ENCODE results near the gene DLG5.
"Not testable (repeated sequence)": the region's sequence is repeated elsewhere in the genome, so short reads cannot be mapped to it uniquely, and the experiment has no call there.

Gene DLG5

DNA sequence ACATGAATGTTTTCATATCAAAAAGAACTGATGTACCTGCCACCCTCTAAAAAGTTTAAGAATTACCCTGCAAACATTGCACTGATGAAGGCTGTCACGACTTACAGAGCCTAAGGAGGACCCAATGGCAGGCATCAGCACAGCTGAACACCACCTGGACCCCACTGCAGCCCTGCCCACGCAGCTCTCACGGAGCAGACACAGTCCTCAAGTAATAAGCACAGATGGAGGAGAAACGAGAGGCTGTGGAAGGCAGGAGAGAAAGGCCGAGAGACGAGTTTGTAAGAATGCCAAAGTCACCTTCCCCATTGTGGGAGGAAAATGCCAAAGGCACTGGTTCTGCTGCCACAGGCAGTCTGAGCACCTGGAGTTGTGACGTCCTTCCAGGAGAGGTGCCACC is 135.0 kb downstream of the DLG5 start:
- no peak for DNase-seq

- no peak for DNase-seq
Measured at GRCh38 chr10:77789861-77790260, 136.7 kb downstream of the DLG5 start.

DNA sequence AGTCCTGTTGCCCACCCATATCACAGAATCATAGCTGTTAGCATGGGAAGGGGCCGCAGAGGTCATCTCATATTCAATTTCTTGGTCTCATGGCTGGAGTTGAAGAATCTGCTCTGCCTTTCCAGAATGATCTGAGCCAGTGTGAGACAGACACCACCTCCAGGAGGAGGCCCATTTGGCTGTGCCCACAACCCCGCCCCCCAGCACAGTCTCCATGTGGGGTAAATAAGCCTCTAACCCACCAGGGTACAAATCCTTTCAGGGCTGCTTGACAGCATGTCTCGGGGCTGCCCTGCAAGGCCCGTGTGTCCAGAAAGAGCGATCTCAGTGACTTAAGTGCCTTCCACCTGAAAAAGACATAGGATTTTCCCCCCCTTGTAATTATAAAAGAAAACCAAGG is 137.5 kb downstream of the DLG5 start:
- DNase-seq = no peak

DNA sequence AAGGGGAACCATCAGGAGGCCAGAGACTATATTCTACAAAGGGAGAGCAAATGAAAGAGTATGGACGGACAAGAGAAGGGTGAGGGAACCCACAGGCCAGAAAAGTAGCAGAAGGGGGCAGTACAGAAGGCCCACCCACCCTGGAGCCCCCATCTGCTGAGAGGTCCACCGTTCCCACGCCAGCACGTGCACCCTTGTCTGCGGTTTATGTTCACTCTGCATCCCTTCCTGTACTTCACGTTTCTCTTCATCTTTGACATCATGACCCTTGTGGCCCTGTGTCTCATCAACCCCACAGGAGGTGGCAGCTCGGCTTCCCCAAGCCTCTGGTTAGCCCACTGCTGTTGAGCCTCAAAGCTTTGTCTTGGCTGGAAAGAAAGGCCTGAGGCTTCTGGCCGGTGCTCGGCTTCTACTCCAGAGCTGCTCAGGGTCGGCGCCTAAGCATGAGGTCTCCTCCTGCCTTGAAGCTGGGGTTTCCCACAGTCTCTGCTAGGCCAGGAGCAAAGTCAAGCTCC is 138.0 kb downstream of the DLG5 start:
- no peak for DNase-seq

- DNase-seq = no peak
Measured at GRCh38 chr10:77787440-77787839, 139.1 kb downstream of the DLG5 start.

GRCh38 chr10:77784856-77785255 is 141.7 kb downstream of the DLG5 start:
- DNase-seq = peak; percentile 51

- no peak for DNase-seq
Measured at GRCh38 chr10:77782328-77783061, 144.1 kb downstream of the DLG5 start.

- DNase-seq = no peak
Measured at GRCh38 chr10:77781451-77782327, 144.9 kb downstream of the DLG5 start.

DNA sequence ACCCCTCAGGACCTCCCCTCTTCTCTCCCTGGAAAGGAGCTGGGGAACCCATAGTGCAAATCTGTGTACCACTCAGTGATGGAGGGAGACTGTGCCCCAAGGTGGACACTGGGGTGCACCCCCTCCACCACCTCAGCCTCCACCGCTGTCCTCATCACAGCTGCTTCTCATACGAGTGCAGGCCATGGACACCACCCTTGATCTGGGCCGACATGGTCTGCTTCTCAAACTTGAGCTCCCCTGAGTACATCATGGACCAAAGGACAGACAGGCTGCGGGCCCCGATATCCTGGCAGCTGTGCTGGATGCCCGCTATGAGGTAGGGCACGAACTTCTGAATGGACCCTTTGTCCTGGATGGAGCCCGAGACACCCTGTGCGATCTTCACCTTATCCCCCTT is 146.4 kb downstream of the DLG5 start:
- no peak for DNase-seq

DNA sequence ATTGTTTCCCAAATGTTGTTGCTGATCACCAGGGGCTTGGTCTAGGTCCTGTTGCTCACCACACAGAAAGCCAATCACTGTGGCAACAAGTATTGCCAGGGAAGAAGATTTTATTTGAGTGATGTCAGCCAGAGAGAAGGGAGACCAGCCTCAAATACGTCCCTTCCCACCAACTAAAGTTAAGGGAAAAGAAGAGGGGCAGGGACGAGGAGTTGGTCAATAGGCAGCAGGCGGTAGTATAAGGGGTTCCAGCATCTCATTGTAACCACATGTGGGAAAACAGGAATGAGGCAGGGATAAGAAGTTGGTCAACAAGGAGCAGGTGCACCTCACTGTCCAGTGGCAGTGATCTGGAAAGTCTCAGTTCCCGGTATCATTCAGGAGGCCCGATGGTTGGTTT is 150.1 kb downstream of the DLG5 start:
- DNase-seq = no peak

DNA sequence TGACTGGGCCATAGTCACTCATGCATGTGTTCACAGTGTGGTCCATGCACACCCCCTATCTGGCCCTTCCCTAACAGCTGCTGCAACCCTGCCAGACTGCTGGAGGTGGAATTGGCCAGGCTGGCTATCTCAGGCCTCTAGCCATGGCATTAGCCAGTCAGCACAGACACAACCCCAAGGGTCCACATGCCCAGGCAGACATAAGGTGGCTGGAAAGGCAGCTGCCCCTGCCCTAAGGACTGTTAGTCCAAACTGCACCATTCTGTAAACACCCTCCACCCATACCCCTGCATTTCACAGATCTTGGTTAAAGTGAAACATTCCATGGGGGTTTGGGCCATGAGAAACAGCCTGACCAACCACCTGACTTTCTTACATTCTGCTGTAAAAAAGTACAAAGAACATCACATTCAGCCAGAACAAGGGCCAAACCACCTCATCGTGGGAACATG is 151.6 kb downstream of the DLG5 start:
- DNase-seq = no peak

DNA sequence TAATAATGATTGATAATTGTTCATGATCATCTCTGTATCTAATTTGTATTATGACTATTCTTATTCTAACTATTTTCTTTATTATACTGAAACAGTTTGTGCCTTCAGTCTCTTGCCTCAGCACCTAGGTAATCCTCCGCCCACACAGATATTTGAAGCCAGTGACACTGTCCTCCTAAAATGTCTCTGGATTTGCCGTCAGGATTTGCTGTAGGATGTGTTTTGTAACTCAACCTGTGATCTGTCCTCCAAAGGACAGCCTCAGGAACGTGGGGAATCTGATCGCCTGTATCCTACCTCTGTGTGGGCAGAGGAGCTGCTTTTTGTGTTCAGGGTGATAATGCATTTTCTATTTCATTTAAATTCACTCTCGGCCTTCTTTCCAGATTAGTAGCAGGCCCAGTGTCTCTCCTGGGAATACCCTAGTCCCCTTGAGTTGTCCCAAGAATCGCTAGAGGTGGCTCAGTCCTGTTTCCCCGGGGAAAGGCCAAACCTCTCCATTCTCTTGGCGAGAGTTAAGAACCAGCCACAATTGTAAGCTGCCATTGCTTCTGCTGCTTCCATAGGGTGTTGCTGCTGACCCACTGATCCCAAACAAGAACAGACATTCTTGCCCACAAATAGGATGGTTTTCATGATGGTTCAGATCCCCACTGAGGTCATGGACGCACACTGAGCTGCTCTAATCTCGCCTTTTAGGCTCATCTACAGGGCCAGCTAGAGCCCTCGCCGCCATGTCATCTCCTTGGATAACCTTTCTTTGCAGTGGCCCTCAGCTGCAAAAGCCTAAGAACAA is 152.7 kb downstream of the DLG5 start:
- DNase-seq = no peak

DNA sequence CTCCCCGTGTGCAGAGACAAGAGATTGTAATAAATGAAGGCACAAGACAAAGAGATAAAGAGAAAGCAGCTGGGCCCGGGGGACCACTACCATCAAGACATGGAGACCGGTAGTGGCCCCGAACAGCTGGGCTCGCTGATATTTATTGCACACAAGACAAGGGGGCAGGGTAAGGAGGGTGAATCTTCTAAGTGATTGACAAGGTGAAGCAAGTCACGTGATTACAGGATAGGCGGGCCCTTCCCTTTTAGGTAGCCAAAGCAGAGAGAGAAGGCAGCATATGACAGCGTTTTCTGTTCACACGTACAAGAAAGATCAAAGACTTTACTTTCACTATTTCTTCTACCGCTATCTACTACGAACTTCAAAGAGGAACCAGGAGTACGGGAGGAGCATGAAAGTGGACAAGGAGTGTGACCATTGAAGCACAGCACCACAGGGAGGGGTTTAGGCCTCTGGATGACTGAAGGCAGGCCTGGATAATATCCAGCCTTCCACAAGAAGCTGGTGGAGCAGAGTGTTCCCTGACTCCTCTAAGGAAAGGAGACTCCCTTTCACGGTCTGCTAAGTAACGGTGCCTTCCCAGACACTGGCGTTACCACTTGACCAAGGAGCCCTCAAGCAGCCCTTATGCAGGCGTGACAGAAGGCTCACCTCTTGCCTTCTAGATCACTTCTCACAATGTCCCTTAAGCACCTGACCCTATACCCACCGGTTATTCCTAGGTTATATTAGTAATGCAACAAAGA is 153.5 kb downstream of the DLG5 start:
- not testable (repeated sequence) for DNase-seq

DNA sequence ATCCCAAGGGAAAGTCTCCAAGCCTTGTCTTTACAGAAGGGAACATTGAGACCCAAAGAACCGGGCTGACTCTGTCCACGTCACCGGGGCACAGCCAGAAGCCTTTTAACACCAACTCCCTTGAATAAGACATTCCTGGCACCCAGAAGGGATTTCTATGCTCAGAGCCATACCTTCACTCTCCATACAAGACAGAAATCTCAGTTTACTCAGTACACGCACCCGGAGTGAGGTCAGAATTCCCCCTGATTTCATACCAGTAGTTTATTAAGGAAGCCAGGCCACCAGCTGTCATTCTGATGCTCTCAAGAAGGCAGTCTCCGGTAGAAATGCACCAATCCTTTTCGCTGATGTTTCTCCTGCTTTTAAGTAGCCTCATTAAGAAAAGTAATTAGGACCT is 154.7 kb downstream of the DLG5 start:
- no peak for DNase-seq

- DNase-seq = no peak
Measured at GRCh38 chr10:77771450-77771849, 155.1 kb downstream of the DLG5 start.

DNA sequence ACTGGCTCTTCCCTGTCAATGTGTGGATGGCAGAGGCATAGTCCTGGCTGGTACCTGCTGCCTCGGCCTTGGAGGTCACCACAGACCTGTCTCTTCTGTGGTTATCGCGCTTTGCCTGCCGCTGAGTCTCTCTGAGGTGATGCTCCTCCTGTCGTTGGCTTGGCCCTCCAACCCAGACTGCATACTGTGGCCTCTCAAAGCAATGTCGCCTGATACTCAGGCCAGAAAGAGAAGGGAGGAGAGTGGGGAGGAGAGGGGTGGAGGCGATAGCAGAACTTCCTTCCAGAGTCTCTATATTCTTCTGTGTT is 155.7 kb downstream of the DLG5 start:
- no peak for DNase-seq

DNA sequence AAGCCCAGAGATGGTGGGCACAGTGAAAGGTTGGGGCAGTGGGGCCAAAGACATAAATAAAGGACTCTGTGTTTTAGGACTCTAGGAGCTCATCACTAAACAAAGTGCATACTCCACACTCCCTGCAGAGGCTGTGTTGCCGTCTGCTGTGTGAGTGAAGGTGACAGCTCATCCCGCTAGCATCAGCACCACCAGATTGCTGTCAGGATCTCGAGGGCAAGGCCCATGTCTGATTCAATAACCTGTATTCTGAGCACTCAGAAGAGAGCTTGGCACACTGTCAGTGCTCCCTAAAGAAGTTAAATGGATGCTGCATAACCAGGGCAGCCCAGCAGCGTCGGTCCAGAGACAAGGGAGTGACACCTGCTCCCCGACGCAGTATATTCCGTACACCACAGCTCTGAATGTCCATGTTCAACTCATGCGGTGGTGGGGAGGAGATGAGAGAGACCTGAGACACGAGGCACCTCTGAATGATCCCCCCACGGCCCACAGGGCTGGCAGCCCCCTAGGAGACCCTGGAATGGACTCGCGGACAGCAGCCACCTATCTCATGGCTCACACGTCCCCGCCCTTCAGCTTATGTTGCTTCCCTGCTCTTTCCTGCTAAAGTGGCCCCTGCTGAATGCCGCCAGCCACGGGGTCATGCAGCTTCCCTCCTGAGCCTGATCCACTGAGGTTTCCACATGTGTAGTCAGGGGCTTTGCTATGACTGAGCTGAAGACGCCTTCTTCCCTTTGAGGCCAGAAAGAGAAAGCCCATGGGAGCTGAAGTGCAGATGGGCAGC is 156.3 kb downstream of the DLG5 start:
- DNase-seq = no peak

GRCh38 chr10:77768039-77768438 is 158.5 kb downstream of the DLG5 start:
- DNase-seq = no peak

DNA sequence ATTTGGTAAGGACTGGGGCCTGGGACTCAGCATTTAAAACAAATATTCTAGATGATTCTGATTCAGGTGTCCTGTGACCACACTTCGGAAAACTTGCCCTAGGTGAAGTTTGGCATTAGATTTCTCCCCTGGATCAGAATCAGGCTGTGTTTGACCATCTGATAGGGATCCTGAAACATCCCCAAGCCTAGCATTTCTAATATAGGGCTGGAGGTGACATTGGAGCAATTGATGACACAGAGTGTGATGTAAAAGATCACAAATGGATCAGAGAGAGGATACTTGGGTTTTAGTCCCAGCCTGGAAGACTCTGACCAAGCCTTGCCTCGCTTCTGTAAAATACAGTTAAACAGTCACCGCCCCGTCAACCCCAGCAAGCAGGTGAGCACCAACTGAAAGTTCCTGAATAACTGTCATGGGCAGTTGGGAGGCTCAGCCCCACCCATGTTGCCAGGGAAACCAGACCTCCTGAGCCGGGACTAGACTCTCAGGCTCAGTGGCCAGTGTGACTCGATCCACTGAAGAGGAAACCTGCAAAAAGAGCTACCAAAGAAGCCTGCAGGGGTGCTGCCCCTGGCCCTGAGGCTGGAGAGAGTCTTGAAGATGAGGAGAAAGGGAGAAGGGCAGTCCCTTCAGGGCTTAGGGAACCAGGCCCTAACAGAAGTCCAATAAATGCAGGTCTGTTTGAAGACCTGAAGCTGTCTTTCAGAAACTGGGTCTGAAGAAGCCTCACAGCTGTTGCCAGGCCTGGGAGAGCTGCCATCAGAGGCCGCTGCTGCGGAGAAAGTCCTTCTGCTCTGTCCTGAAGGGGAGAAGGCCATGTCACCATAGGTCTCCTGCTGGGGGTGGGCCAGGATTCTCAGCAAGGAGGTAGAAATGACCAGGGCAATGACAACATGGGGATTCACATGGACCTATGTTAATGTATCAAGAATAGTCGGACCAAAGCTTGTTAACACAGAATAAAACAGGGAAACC is 162.8 kb downstream of the DLG5 start:
- DNase-seq = no peak

DNA sequence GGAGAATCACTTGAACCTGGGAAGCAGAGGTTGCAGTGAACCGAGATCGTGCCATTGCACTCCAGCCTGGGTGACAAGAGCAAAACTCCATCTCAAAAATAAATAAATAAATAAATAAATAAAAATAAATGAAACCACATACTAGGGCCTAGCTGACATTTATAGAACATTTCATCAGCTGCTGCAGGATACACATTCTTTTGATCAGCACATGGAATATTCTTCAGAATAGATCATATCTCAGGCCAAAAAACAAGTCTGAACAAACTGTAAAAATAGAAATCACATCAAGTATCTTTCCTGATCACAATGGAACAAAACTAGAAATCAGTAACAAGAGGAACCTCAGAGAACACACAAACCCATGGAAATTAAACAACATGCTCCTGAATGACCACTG is 168.1 kb downstream of the DLG5 start:
- not testable (repeated sequence) for DNase-seq
